GM12878 (cell line): Measurements from ENCODE around the gene ANKRD13D. TPM values are rescaled to one million over a fixed set of nuclear protein-coding genes. Genes with fewer than 3 reads are reported as not detected.

Experiments used
- ATAC-seq: fragments of 200-7000 bp; cut with Tn5 transposase; 3 replicates; pipeline ENCODE4 v1.9.1; 2020; ENCODE audit warnings: mild to moderate bottlenecking, moderate library complexity
- BruUV-seq: library from RNA; stranded (reverse); fragments of 400-500 nt; replicated peaks from 2 replicates; lab custom pipeline; 2021; lab: Mats Ljungman, UMichigan
- CTCF ChIA-PET: fragments of 300-600 bp; sonication (Branson Sonifier 250); formaldehyde crosslinking; extraction: SDS; loops from one replicate; lab custom pipeline; 2021; ENCODE audit warnings: inconsistent platforms; lab: Yijun Ruan, JAX
- POLR2A ChIA-PET: fragments of 350-600 bp; formaldehyde crosslinking; extraction: SDS; loops from one replicate; lab custom pipeline; 2021; ENCODE audit warnings: inconsistent platforms; lab: Charles Lee
- RAD21 ChIA-PET: fragments of 300-600 bp; sonication (Branson Sonifier 250); formaldehyde crosslinking; loops from one replicate; lab custom pipeline; 2023; ENCODE audit warnings: antibody characterized with exemption; ENCODE audit not compliant: unreplicated experiment; lab: Charles Lee
- SMC1A ChIA-PET: fragments of 300-600 bp; sonication (Branson Sonifier 250); formaldehyde crosslinking; loops from one replicate; lab custom pipeline; 2023; ENCODE audit not compliant: unreplicated experiment, uncharacterized antibody; lab: Charles Lee
- DNase-seq: peaks from one replicate; pipeline ENCODE4 v3.0.0-alpha.2; 2011; ENCODE audit warnings: low read depth, low spot score
- FAIRE-seq: peaks from 3 replicates; lab custom pipeline; 2011; peaks lifted over from hg19 to GRCh38; lab: Jason Lieb, UNC
- H2AFZ ChIP-seq: 2 replicates; pipeline ENCODE4 v1.6.0; 2011; ENCODE audit warnings: low read depth, low read length, control low read depth; ENCODE audit not compliant: control insufficient read depth
- H3K27ac ChIP-seq: 2 replicates; pipeline ENCODE4 v1.5.1; 2011; ENCODE audit warnings: control low read depth; ENCODE audit not compliant: control insufficient read depth, insufficient read depth
- H3K27me3 ChIP-seq, 2 experiments: replicated peaks in 1 of 2; 2 replicates each; pipeline versions ENCODE4 v1.6.0 to v1.6.1; 2011; ENCODE audit warnings: low read length in 1 of 2; ENCODE audit not compliant: control insufficient read depth in 2 of 2, insufficient read depth in 2 of 2
- H3K36me3 ChIP-seq, 2 experiments: 2 replicates each; pipeline ENCODE4 v1.5.1; 2011; ENCODE audit warnings: low read length in 1 of 2; ENCODE audit not compliant: control insufficient read depth in 2 of 2, insufficient read depth in 2 of 2
- H3K4me1 ChIP-seq: 2 replicates; pipeline ENCODE4 v1.6.1; 2011; ENCODE audit warnings: mild to moderate bottlenecking, low read length, moderate library complexity, mixed read lengths; ENCODE audit not compliant: control insufficient read depth, insufficient read depth
- H3K4me2 ChIP-seq: 2 replicates; pipeline ENCODE4 v1.6.0; 2011; ENCODE audit warnings: control low read depth; ENCODE audit not compliant: control insufficient read depth, insufficient read depth
- H3K4me3 ChIP-seq: fragments of 200-600 bp; sonication (generic); 2 replicates; pipeline ENCODE4 v1.5.1; 2016
- H3K79me2 ChIP-seq: 2 replicates; pipeline ENCODE4 v1.6.0; 2011; ENCODE audit warnings: low read length; ENCODE audit not compliant: control insufficient read depth, insufficient read depth
- H3K9ac ChIP-seq: 2 replicates; pipeline ENCODE4 v1.8.0; 2011; ENCODE audit warnings: low read length, control low read depth, mixed read lengths; ENCODE audit not compliant: control insufficient read depth, insufficient read depth
- H3K9me3 ChIP-seq: replicated peaks from 3 replicates; pipeline ENCODE4 v1.5.1; 2011; ENCODE audit warnings: mild to moderate bottlenecking, low read length; ENCODE audit not compliant: control insufficient read depth, insufficient read depth
- H4K20me1 ChIP-seq: 2 replicates; pipeline ENCODE4 v1.6.0; 2011; ENCODE audit not compliant: control insufficient read depth, insufficient read depth
- BRCA1 ChIP-seq: IDR thresholded peaks from 2 replicates; pipeline ENCODE4 v1.6.1; 2011; ENCODE audit warnings: low read depth, low read length, improper control_type of control experiment
- CREM ChIP-seq: IDR thresholded peaks from 2 replicates; pipeline ENCODE4 v1.6.1; 2014; ENCODE audit warnings: antibody characterized with exemption, low read depth
- DPF2 ChIP-seq: fragments of 450-650 bp; IDR thresholded peaks from 2 replicates; pipeline ENCODE4 v1.6.1; 2017; ENCODE audit warnings: mild to moderate bottlenecking
- HDGF ChIP-seq: fragments of 450-650 bp; IDR thresholded peaks from 2 replicates; pipeline ENCODE4 v1.6.1; 2016; ENCODE audit warnings: antibody characterized with exemption
- NBN ChIP-seq: fragments of 450-650 bp; IDR thresholded peaks from 2 replicates; pipeline ENCODE4 v1.6.1; 2016
- PAX8 ChIP-seq: fragments of 450-650 bp; IDR thresholded peaks from 2 replicates; pipeline ENCODE4 v1.6.1; 2017; ENCODE audit warnings: mild to moderate bottlenecking, moderate library complexity
- RAD21 ChIP-seq: IDR thresholded peaks from 2 replicates; pipeline ENCODE4 v1.6.1; 2011; ENCODE audit warnings: mild to moderate bottlenecking, low read depth, low read length, moderate library complexity; ENCODE audit not compliant: insufficient read depth
- YY1 ChIP-seq: IDR thresholded peaks from 2 replicates; pipeline ENCODE4 v1.6.1; 2011; ENCODE audit warnings: low read depth, mild to moderate bottlenecking, low read length
- ZZZ3 ChIP-seq: IDR thresholded peaks from 2 replicates; pipeline ENCODE4 v1.6.1; 2011; ENCODE audit warnings: low read depth; ENCODE audit not compliant: control insufficient read depth, insufficient read length
- WGBS: methylation state at CpG from one replicate; pipeline ENCODE4 v1.1.6; 2016; ENCODE audit warnings: low lambda C conversion rate; ENCODE audit not compliant: insufficient replicate concordance, insufficient coverage; ENCODE audit errors: missing lambda C conversion rate; 5-methylcytosine and 5-hydroxymethylcytosine counted together
- in situ Hi-C: fragments of 300-500 bp; cut with MboI; formaldehyde crosslinking; loops from 9 replicates; pipeline ENCODE4 v1.14.3; 2018; ENCODE audit warnings: mixed read lengths
- intact Hi-C: fragments of 100-400 bp; cut with micrococcal nuclease; formaldehyde crosslinking; loops from one replicate; pipeline ENCODE4 v1.14.2; 2022; ENCODE audit not compliant: unreplicated experiment
- polyA plus RNA-seq, 11 experiments: library from polyadenylated mRNA; depleted of rRNA in 4 of 11; unstranded in 6 of 11; stranded (reverse) in 5 of 11; fragments of >200 nt; fragmentation: Nextera tagmentation in 4 of 11; fragmentation: Illumina TruSeq in 1 of 11; extraction: Ambion mirVana in 4 of 11; extraction: Trizol in 1 of 11; gene quantifications; 1 replicate in 1 of 11; 2 replicates in 10 of 11; pipeline versions ENCODE4 v1.2.1 to v1.2.3, GENCODE V29; 2011 to 2016; ENCODE audit warnings: inconsistent platforms in 2 of 11, missing spikeins in 2 of 11, low read depth in 1 of 11
- total RNA-seq, 4 experiments: library from RNA; depleted of rRNA in 3 of 4; stranded (reverse); fragments of >200 nt in 3 of 4; fragmentation: Illumina TruSeq in 1 of 4; extraction: Trizol in 1 of 4; gene quantifications; 2 replicates each; pipeline versions ENCODE4 v1.2.1 to v1.2.3, GENCODE V29; 2013 to 2021
- TF ChIP-seq, protein P1 (sequence below): fragments of 450-650 bp; IDR thresholded peaks from 2 replicates; pipeline ENCODE4 v1.6.1; 2014; ENCODE audit warnings: mild to moderate bottlenecking
- TF ChIP-seq, protein P2 (sequence below): IDR thresholded peaks from 2 replicates; pipeline ENCODE4 v1.6.1; 2012; ENCODE audit warnings: low read depth, low read length, improper control_type of control experiment
- TF ChIP-seq, protein P3 (sequence below): fragments of 450-650 bp; IDR thresholded peaks from 2 replicates; pipeline ENCODE4 v1.6.1; 2018; ENCODE audit warnings: mild to moderate bottlenecking, low read depth, moderate library complexity; ENCODE audit not compliant: partially characterized antibody
- TF ChIP-seq, protein P4 (sequence below): fragments of 450-650 bp; IDR thresholded peaks from 2 replicates; pipeline ENCODE4 v1.6.1; 2016; ENCODE audit warnings: mild to moderate bottlenecking, moderate library complexity, borderline replicate concordance

Gene ANKRD13D
- total and polyA plus RNA-seq, 10 of the 15 experiments (the other 5 are each of a cell fraction or from before 2014, with no cell fraction given): 2.0 to 56.2 (median 21.4) TPM

DNA sequence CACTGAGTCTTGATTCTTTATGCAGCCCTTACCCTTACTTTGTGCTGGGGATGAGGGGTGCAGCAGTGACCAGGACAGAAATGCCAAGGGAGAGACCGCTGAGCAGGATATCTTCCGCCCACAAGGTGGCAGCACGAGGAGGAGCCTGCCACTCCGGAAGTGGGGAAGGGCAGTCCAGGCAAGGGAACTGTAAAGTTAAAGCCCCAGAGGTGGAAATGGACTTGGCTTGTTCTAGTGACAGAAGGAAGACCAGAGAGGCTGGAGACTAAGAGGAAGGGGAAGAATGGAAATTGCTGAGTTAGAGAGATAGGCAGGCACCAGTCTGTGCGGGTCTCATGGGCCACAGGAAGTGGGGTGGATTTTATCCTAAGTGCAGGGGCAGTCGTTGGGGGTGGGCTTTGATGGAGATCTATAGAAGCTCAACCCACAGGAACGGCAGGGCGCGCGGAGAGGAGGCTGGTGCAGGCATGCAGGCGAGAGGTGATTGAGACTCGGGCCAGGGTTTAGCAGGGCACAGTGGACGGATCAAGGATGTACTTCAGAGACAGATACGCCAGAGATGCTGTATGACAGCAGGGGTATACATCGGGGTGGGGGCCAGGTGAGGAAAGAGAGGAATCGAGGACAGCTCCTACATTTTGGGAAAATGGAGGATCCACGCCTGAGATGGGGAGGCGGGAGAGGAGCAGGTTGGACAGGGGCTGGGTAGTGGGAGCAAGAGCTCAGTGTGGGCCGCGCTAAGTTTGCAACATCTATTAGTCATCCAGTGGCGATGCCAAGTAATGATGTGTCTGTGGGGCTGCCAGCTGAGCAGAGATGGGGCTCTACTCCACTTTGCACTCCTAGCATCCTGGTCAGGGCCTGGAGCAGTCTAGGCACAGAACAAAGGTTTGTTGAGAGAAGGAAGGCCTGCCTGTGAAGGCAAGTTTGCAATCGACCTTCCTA is 26.1 kb upstream of the ANKRD13D start:
- BruUV-seq: no TSS peak
- TF ChIP-seq, protein P1, sequence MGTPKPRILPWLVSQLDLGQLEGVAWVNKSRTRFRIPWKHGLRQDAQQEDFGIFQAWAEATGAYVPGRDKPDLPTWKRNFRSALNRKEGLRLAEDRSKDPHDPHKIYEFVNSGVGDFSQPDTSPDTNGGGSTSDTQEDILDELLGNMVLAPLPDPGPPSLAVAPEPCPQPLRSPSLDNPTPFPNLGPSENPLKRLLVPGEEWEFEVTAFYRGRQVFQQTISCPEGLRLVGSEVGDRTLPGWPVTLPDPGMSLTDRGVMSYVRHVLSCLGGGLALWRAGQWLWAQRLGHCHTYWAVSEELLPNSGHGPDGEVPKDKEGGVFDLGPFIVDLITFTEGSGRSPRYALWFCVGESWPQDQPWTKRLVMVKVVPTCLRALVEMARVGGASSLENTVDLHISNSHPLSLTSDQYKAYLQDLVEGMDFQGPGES: no peak
- TF ChIP-seq, protein P2, sequence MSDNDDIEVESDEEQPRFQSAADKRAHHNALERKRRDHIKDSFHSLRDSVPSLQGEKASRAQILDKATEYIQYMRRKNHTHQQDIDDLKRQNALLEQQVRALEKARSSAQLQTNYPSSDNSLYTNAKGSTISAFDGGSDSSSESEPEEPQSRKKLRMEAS: peak; percentile 62; the same call in 1 of the 2 replicates
- no peak for TF ChIP-seq ZZZ3
- no peak for TF ChIP-seq CREM
- peak; percentile 68 for TF ChIP-seq RAD21
- TF ChIP-seq, protein P3, sequence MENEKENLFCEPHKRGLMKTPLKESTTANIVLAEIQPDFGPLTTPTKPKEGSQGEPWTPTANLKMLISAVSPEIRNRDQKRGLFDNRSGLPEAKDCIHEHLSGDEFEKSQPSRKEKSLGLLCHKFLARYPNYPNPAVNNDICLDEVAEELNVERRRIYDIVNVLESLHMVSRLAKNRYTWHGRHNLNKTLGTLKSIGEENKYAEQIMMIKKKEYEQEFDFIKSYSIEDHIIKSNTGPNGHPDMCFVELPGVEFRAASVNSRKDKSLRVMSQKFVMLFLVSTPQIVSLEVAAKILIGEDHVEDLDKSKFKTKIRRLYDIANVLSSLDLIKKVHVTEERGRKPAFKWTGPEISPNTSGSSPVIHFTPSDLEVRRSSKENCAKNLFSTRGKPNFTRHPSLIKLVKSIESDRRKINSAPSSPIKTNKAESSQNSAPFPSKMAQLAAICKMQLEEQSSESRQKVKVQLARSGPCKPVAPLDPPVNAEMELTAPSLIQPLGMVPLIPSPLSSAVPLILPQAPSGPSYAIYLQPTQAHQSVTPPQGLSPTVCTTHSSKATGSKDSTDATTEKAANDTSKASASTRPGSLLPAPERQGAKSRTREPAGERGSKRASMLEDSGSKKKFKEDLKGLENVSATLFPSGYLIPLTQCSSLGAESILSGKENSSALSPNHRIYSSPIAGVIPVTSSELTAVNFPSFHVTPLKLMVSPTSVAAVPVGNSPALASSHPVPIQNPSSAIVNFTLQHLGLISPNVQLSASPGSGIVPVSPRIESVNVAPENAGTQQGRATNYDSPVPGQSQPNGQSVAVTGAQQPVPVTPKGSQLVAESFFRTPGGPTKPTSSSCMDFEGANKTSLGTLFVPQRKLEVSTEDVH: peak; percentile 62
- TF ChIP-seq, protein P4, sequence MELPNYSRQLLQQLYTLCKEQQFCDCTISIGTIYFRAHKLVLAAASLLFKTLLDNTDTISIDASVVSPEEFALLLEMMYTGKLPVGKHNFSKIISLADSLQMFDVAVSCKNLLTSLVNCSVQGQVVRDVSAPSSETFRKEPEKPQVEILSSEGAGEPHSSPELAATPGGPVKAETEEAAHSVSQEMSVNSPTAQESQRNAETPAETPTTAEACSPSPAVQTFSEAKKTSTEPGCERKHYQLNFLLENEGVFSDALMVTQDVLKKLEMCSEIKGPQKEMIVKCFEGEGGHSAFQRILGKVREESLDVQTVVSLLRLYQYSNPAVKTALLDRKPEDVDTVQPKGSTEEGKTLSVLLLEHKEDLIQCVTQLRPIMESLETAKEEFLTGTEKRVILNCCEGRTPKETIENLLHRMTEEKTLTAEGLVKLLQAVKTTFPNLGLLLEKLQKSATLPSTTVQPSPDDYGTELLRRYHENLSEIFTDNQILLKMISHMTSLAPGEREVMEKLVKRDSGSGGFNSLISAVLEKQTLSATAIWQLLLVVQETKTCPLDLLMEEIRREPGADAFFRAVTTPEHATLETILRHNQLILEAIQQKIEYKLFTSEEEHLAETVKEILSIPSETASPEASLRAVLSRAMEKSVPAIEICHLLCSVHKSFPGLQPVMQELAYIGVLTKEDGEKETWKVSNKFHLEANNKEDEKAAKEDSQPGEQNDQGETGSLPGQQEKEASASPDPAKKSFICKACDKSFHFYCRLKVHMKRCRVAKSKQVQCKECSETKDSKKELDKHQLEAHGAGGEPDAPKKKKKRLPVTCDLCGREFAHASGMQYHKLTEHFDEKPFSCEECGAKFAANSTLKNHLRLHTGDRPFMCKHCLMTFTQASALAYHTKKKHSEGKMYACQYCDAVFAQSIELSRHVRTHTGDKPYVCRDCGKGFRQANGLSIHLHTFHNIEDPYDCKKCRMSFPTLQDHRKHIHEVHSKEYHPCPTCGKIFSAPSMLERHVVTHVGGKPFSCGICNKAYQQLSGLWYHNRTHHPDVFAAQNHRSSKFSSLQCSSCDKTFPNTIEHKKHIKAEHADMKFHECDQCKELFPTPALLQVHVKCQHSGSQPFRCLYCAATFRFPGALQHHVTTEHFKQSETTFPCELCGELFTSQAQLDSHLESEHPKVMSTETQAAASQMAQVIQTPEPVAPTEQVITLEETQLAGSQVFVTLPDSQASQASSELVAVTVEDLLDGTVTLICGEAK: peak; percentile 35; the same call in 1 of the 2 replicates
- TF ChIP-seq DPF2: no peak
- peak; percentile 68; the same call in 1 of the 2 replicates for TF ChIP-seq NBN
- no peak for TF ChIP-seq PAX8
- TF ChIP-seq YY1: peak; percentile 76
- TF ChIP-seq HDGF: peak; percentile 88; the same call in 1 of the 2 replicates
- no peak for TF ChIP-seq BRCA1

More for the DNA sequence above, 26.1 kb upstream of the ANKRD13D start:
- H3K9me3 ChIP-seq: no peaks in the 10 kb centered on the region
- no peaks in the 10 kb centered on the region for H4K20me1 ChIP-seq
- ChIA-PET POLR2A (interaction anchor here (0.6 to 4.8 kb wide), 11 partner anchors 10 to 840 kb away, joined by 3 to 25 read pairs (median 4); partner anchors contain the start of gene ANKRD13D), RAD21 (interaction anchor here (0.6 to 4.9 kb wide), 19 partner anchors 15 to 231 kb away, joined by 3 to 69 read pairs (median 4); partner anchors contain the start of genes ANKRD13D and POLD4), SMC1A (interaction anchor here (1.0 to 4.0 kb wide), 11 partner anchors 9 to 150 kb away, joined by 3 to 65 read pairs (median 11); partner anchors contain the start of gene POLD4), CTCF (interaction anchor here (0.5 to 4.9 kb wide), 30 partner anchors 8 to 220 kb away, joined by 3 to 151 read pairs (median 6); partner anchors contain the start of genes AIP, ANKRD13D and POLD4)
- H2AFZ ChIP-seq: peak overlapping the region; percentile 86
- H3K4me1 ChIP-seq: peaks cover 12% of the 10 kb centered on the region
- in situ Hi-C loops: loop anchor here (5.0 kb wide), 2 partner anchors 54 to 119 kb away; no protein-coding TSS in a partner anchor
- H3K79me2 ChIP-seq: peaks cover 19% of the 10 kb centered on the region
- peak; percentile 78 for ATAC-seq
- peak overlapping the region; percentile 51 for H3K4me2 ChIP-seq
- peak; percentile 78 for FAIRE-seq
- intact Hi-C loops: loop anchor here (1.0 to 10.0 kb wide), 3 partner anchors 54 to 222 kb away; partner anchors contain the start of gene AIP
- peak overlapping the region; percentile 5; the same call in 1 of the 2 replicates for H3K9ac ChIP-seq
- H3K27me3 ChIP-seq: no peaks in the 10 kb centered on the region
- 29% methylated on average over 22 of the region's 22 CpGs for WGBS
- no peak overlapping the region for H3K4me3 ChIP-seq
- H3K27ac ChIP-seq: peak overlapping the region; percentile 7
- 0 out of 4 replicates have a peak, but pooled peaks cover 0 to 3% of the 10 kb centered on the region in 2 experiments for H3K36me3 ChIP-seq
- DNase-seq: no peak
